B cell (primary cell): ENCODE measurements around the gene NTNG1. TPM values are rescaled to one million over a fixed set of nuclear protein-coding genes. Genes with fewer than 3 reads are reported as not detected.

Source experiments
- ATAC-seq: fragments of 200-7000 bp; cut with Tn5 transposase; one replicate; pipeline ENCODE4 v1.10.0; 2021; ENCODE audit warnings: low read depth, mild to moderate bottlenecking, moderate number of reproducible peaks, moderate library complexity
- CTCF ChIA-PET: fragments of 350-600 bp; sonication (Branson Sonifier 250); formaldehyde crosslinking; loops from one replicate; lab custom pipeline; 2021; ENCODE audit warnings: antibody characterized with exemption, inconsistent platforms; lab: Charles Lee
- POLR2A ChIA-PET: fragments of 350-600 bp; sonication (Branson Sonifier 250); formaldehyde crosslinking; loops from one replicate; lab custom pipeline; 2021; ENCODE audit warnings: antibody characterized with exemption; lab: Charles Lee
- DNase-seq: peaks from one replicate; pipeline ENCODE4 v3.0.0; 2013
- H2AFZ ChIP-seq: 2 replicates; pipeline ENCODE4 v1.6.1; 2012; ENCODE audit warnings: mild to moderate bottlenecking, low read depth, low read length; ENCODE audit not compliant: insufficient read depth, poor library complexity, severe bottlenecking
- H3K27ac ChIP-seq, 2 donors: 1 replicate in 1 of 2; 2 replicates in 1 of 2; pipeline ENCODE4 v1.5.1; 2012 to 2013; ENCODE audit warnings: low read length in 2 of 2, mild to moderate bottlenecking in 2 of 2, moderate library complexity in 1 of 2
- H3K27me3 ChIP-seq, 4 experiments: fragments of 200-600 bp in 1 of 4; sonication (generic) in 1 of 4; replicated peaks in 1 of 4; 1 replicate in 2 of 4; 2 replicates in 2 of 4; pipeline versions ENCODE4 v1.6.1 to v1.7.0; 2013 to 2016; ENCODE audit warnings: low read length in 3 of 4, mild to moderate bottlenecking in 2 of 4, mixed read lengths in 1 of 4, moderate library complexity in 1 of 4; ENCODE audit not compliant: insufficient read depth in 4 of 4, control insufficient read depth in 3 of 4; ENCODE audit errors: control extremely low read depth in 1 of 4
- H3K36me3 ChIP-seq, 2 experiments: replicated peaks in 1 of 2; 1 replicate in 1 of 2; 2 replicates in 1 of 2; pipeline versions ENCODE4 v1.6.1 to v1.7.1; 2013; ENCODE audit warnings: low read length in 1 of 2; ENCODE audit not compliant: insufficient read depth in 2 of 2, control insufficient read depth in 1 of 2; ENCODE audit errors: control extremely low read depth in 1 of 2, extremely low read depth in 1 of 2
- H3K4me1 ChIP-seq, 2 donors: fragments of 200-600 bp in 1 of 2; sonication (generic) in 1 of 2; 1 replicate in 1 of 2; 2 replicates in 1 of 2; pipeline versions ENCODE4 v1.5.1 to v1.6.1; 2013 to 2017; ENCODE audit warnings: low read length in 2 of 2; ENCODE audit not compliant: control insufficient read depth in 2 of 2, insufficient read depth in 2 of 2
- H3K4me2 ChIP-seq: replicated peaks from 2 replicates; pipeline ENCODE3; 2012; ENCODE audit warnings: mild to moderate bottlenecking, low read depth, low read length; ENCODE audit not compliant: poor library complexity, severe bottlenecking
- H3K4me3 ChIP-seq, 5 experiments: fragments of 200-600 bp in 1 of 5; sonication (generic) in 1 of 5; 1 replicate in 3 of 5; 2 replicates in 2 of 5; pipeline versions ENCODE4 v1.5.1 to v1.7.0; 2011 to 2016; ENCODE audit warnings: low read length in 4 of 5, mild to moderate bottlenecking in 4 of 5, low read depth in 2 of 5, control low read depth in 1 of 5, moderate library complexity in 1 of 5; ENCODE audit not compliant: insufficient read depth in 1 of 5; ENCODE audit errors: control extremely low read depth in 1 of 5, extremely low read depth in 1 of 5
- H3K79me2 ChIP-seq: fragments of 200-600 bp; sonication (generic); one replicate; pipeline ENCODE4 v1.6.0; 2016; ENCODE audit warnings: low read length; ENCODE audit not compliant: control insufficient read depth, insufficient read depth
- H3K9ac ChIP-seq: fragments of 200-600 bp; sonication (generic); 2 replicates; pipeline ENCODE4 v1.6.1; 2017; ENCODE audit warnings: mild to moderate bottlenecking, low read length, moderate library complexity
- H3K9me3 ChIP-seq, 3 donors: one replicate each; pipeline versions ENCODE4 v1.6.1 to v1.7.1; 2013; ENCODE audit warnings: low read length in 2 of 3; ENCODE audit not compliant: control insufficient read depth in 2 of 3, insufficient read depth in 1 of 3; ENCODE audit errors: control extremely low read depth in 1 of 3
- H4K20me1 ChIP-seq: 2 replicates; pipeline ENCODE4 v1.6.0; 2012; ENCODE audit warnings: mild to moderate bottlenecking, low read length; ENCODE audit not compliant: insufficient read depth, control insufficient read depth, poor library complexity, severe bottlenecking
- H3K27ac Mint-ChIP-seq: one replicate; pipeline ENCODE4 v1.8.0; 2021; ENCODE audit warnings: mixed read lengths
- H3K27me3 Mint-ChIP-seq: one replicate; pipeline ENCODE4 v1.8.0; 2021; ENCODE audit warnings: mixed read lengths
- H3K4me1 Mint-ChIP-seq: one replicate; pipeline ENCODE4 v1.8.0; 2021; ENCODE audit warnings: mixed read lengths
- H3K4me3 Mint-ChIP-seq: one replicate; pipeline ENCODE4 v1.8.0; 2021; ENCODE audit warnings: mixed read lengths
- H3K9me3 Mint-ChIP-seq: one replicate; pipeline ENCODE4 v1.8.0; 2022; ENCODE audit warnings: mixed read lengths; ENCODE audit not compliant: insufficient read depth
- EZH2 ChIP-seq: IDR thresholded peaks from 2 replicates; pipeline ENCODE4 v1.6.1; 2012; ENCODE audit warnings: borderline replicate concordance, low read depth, mild to moderate bottlenecking, moderate library complexity, low read length; ENCODE audit not compliant: insufficient read depth, poor library complexity, severe bottlenecking
- WGBS: methylation state at CpG from one replicate; pipeline ENCODE4 v1.1.5; 2013; ENCODE audit warnings: missing lambda C conversion rate; ENCODE audit not compliant: insufficient coverage; 5-methylcytosine and 5-hydroxymethylcytosine counted together
- intact Hi-C: fragments of 100-400 bp; cut with micrococcal nuclease; formaldehyde crosslinking; loops from one replicate; pipeline ENCODE4 v1.10.0; 2022
- polyA plus RNA-seq: library from polyadenylated mRNA; depleted of rRNA; stranded (reverse); fragments of >200 nt; gene quantifications from 2 replicates; pipeline ENCODE4 v1.2.3, GENCODE V29; 2012
- total RNA-seq, 2 donors: library from RNA; stranded (reverse); fragments of 120-200 nt in 1 of 2; gene quantifications; 1 replicate in 1 of 2; 2 replicates in 1 of 2; pipeline versions ENCODE4 v1.2.3 to v1.2.4, GENCODE V29; 2013 to 2022
- TF ChIP-seq, protein P1 (sequence below): fragments of 200-600 bp; IDR thresholded peaks from one replicate; pipeline ENCODE4 v1.8.0; 2022; ENCODE audit warnings: antibody characterized with exemption, mild to moderate bottlenecking

The NTNG1 gene
- total and polyA plus RNA-seq, 2 donors (not counting 1 experiment from before 2014, with no cell fraction given): 2.8 to 3.7 TPM

DNA sequence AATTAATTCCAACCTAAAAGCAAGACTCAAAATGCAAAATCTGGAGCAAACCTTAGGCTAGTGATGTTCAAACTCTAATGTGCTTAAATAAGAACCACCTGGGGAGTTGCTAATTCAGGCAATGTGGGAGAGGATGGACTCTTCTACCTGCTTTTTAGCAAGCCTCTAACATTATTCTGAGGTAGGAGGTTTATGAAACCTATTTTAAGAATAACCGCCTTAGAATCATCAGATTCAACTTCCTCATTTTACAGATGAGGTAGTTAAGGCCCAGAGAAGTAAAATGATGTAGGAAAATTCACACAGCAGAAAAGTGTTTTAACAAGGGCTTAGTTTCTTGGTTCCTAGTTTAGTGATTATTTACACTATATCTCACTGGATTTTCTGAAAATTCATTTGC is 8.6 kb upstream of the NTNG1 start:
- ChIA-PET CTCF (interaction anchor here (1.3 to 2.6 kb wide), 2 partner anchors 8 to 10 kb away, joined by 6 to 10 read pairs; partner anchors contain the start of gene NTNG1), POLR2A (no interaction called here)
- H4K20me1 ChIP-seq: no peaks in the 10 kb centered on the region
- no peak overlapping the region for H3K4me3 ChIP-seq
- H3K4me2 ChIP-seq: no peak overlapping the region
- intact Hi-C loops: no loop called here
- TF ChIP-seq, protein P1, sequence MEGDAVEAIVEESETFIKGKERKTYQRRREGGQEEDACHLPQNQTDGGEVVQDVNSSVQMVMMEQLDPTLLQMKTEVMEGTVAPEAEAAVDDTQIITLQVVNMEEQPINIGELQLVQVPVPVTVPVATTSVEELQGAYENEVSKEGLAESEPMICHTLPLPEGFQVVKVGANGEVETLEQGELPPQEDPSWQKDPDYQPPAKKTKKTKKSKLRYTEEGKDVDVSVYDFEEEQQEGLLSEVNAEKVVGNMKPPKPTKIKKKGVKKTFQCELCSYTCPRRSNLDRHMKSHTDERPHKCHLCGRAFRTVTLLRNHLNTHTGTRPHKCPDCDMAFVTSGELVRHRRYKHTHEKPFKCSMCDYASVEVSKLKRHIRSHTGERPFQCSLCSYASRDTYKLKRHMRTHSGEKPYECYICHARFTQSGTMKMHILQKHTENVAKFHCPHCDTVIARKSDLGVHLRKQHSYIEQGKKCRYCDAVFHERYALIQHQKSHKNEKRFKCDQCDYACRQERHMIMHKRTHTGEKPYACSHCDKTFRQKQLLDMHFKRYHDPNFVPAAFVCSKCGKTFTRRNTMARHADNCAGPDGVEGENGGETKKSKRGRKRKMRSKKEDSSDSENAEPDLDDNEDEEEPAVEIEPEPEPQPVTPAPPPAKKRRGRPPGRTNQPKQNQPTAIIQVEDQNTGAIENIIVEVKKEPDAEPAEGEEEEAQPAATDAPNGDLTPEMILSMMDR: no peak
- TF ChIP-seq EZH2: no peak
- peaks cover 0 to 5% of the 10 kb centered on the region in 2 donors for H3K4me1 ChIP-seq
- H3K4me3 Mint-ChIP-seq: no peak overlapping the region
- H3K9me3 ChIP-seq: no peaks in the 10 kb centered on the region
- no peak overlapping the region for H3K9ac ChIP-seq
- peaks cover 0 to 2% (median 0%) of the 10 kb centered on the region in 4 experiments for H3K27me3 ChIP-seq
- H3K27ac Mint-ChIP-seq: no peak overlapping the region
- ATAC-seq (no peak), DNase-seq (peak; percentile 16)
- H2AFZ ChIP-seq: no peak overlapping the region
- H3K36me3 ChIP-seq: no peaks in the 10 kb centered on the region
- H3K27ac ChIP-seq: no peak overlapping the region
- H3K79me2 ChIP-seq: no peaks in the 10 kb centered on the region
- no CpG with 5 or more reads among the region's 1 CpG for WGBS
- H3K9me3 Mint-ChIP-seq: no peaks in the 10 kb centered on the region
- peaks cover 3% of the 10 kb centered on the region for H3K27me3 Mint-ChIP-seq
- H3K4me1 Mint-ChIP-seq: peaks cover 6% of the 10 kb centered on the region

DNA sequence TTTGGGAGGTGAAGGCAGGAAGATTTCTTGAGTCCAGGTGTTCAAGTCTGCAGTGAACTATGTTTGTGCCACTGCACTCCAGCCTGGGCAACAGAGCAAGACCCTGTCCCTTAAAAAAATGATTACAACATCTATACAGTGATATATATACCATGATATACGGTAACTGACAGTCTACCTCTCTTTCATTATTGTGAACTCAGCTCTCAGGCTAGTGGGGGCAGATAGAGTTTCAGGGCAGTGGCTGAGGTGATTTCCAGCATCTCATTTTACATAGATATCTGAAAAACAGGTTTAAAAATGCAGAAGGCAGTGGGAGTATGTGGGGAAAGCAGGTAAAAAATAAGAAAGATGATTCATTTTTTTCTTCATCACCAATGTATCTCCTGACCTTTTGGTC is 8.1 kb upstream of the NTNG1 start:
- Mint-ChIP-seq H3K27me3 (peaks cover under 1% of the 10 kb centered on the region), H3K4me1 (peaks cover 6% of the 10 kb centered on the region), H3K4me3 (no peak overlapping the region), H3K27ac (no peak overlapping the region), H3K9me3 (no peaks in the 10 kb centered on the region)
- Histone ChIP-seq H3K4me1 (peaks cover 0 to 5% of the 10 kb centered on the region in 2 donors), H3K9ac (no peak overlapping the region), H3K27me3 (peaks cover 0 to 2% (median 0%) of the 10 kb centered on the region in 4 experiments), H3K27ac (no peak overlapping the region), H3K9me3 (no peaks in the 10 kb centered on the region), H3K36me3 (no peaks in the 10 kb centered on the region), H3K4me3 (no peak overlapping the region), H3K79me2 (no peaks in the 10 kb centered on the region), H4K20me1 (no peaks in the 10 kb centered on the region), H3K4me2 (no peak overlapping the region), H2AFZ (no peak overlapping the region)
- TF ChIP-seq EZH2: no peak
- TF ChIP-seq, protein P1: no peak
- DNase-seq (no peak), ATAC-seq (no peak)
- ChIA-PET POLR2A (no interaction called here), CTCF (interaction anchor here (0.6 kb wide), 1 partner anchor 994 kb away, joined by 3 read pairs; no protein-coding TSS in a partner anchor)
- intact Hi-C loops: no loop called here
- no CpG with 5 or more reads among the region's 1 CpG for WGBS
